Mammary epithelial cell (primary cell): ENCODE results near the gene DCAF8.

Source experiments
- CTCF ChIP-seq, 2 donors: IDR thresholded peaks in 1 of 2; conservative IDR thresholded peaks in 1 of 2; 2 replicates each; pipeline ENCODE4 v1.5.1; 2011 to 2012; ENCODE audit warnings: inconsistent platforms in 2 of 2, low read length in 2 of 2, mild to moderate bottlenecking in 2 of 2, control low read depth in 1 of 2, low read depth in 1 of 2; ENCODE audit not compliant: insufficient read depth in 1 of 2; ENCODE audit errors: extremely low read depth in 1 of 2
- EZH2 ChIP-seq: IDR thresholded peaks from 2 replicates; pipeline ENCODE4 v1.6.1; 2012; ENCODE audit warnings: low read length, inconsistent platforms, borderline replicate concordance

- no peak for TF ChIP-seq EZH2
- TF ChIP-seq CTCF (conservative IDR thresholded peaks at IDR 0.05 in 1 of 2, IDR thresholded peaks at IDR 0.05 in 1 of 2; ENCODE audit: extremely low read depth in 1 of 2, insufficient read depth in 1 of 2, low read depth in 1 of 2, low read length in 2 of 2): no peak
These were observed 66.2 kb downstream of the DCAF8 start for GRCh38 chr1:160196143-160196542.
